Heart right ventricle (tissue), 16 donors: ENCODE data around the gene IL9R. TPM values are rescaled to one million over a fixed set of nuclear protein-coding genes. Genes with fewer than 3 reads are reported as not detected.
"Not testable (repeated sequence)": the region's sequence is repeated elsewhere in the genome, so short reads cannot be mapped to it uniquely, and the experiment has no call there.

Experiments used
- ATAC-seq, 8 donors: fragments of 200-7000 bp; cut with Tn5 transposase; one replicate each; pipeline ENCODE4 v1.9.1; 2020; ENCODE audit warnings: mild to moderate bottlenecking in 8 of 8, moderate library complexity in 8 of 8, moderate number of reproducible peaks in 1 of 8
- DNase-seq, 2 donors: peaks; one replicate each; pipeline ENCODE4 v3.0.0-alpha.2; 2020
- H3K27ac ChIP-seq, 10 donors: fragments of 200-600 bp; sonication (generic) in 2 of 10; one replicate each; pipeline versions ENCODE4 v1.5.0 to v1.8.0; 2020 to 2022; ENCODE audit warnings: mild to moderate bottlenecking in 3 of 10
- H3K27me3 ChIP-seq, 7 donors: fragments of 200-600 bp; one replicate each; pipeline ENCODE4 v1.8.0; 2021 to 2022; ENCODE audit warnings: mild to moderate bottlenecking in 2 of 7
- H3K36me3 ChIP-seq, 9 donors: fragments of 200-600 bp; sonication (generic) in 1 of 9; one replicate each; pipeline versions ENCODE4 v1.5.0 to v1.8.0; 2020 to 2022; ENCODE audit warnings: mild to moderate bottlenecking in 2 of 9
- H3K4me1 ChIP-seq, 9 donors: fragments of 200-600 bp; sonication (generic) in 1 of 9; one replicate each; pipeline versions ENCODE4 v1.5.0 to v1.8.0; 2020 to 2022; ENCODE audit warnings: mild to moderate bottlenecking in 4 of 9
- H3K4me3 ChIP-seq, 10 donors: fragments of 200-600 bp; sonication (generic) in 2 of 10; one replicate each; pipeline versions ENCODE4 v1.5.0 to v1.8.0; 2020 to 2022; ENCODE audit warnings: mild to moderate bottlenecking in 7 of 10, moderate library complexity in 2 of 10
- H3K9me3 ChIP-seq, 11 donors: fragments of 200-600 bp in 10 of 11; sonication (generic) in 2 of 11; one replicate each; pipeline versions ENCODE4 v1.5.0 to v1.8.0; 2013 to 2022; ENCODE audit warnings: mild to moderate bottlenecking in 2 of 11, control low read depth in 1 of 11, moderate library complexity in 1 of 11
- CTCF ChIP-seq, 9 donors: fragments of 200-600 bp; sonication (generic) in 2 of 9; IDR thresholded peaks; one replicate each; pipeline versions ENCODE4 v1.5.0 to v1.8.0; 2021 to 2022; ENCODE audit warnings: antibody characterized with exemption in 9 of 9, mild to moderate bottlenecking in 5 of 9, moderate library complexity in 1 of 9
- WGBS, 2 donors: extraction: QIAGEN DNeasy Blood & Tissue Kit; methylation state at CpG; one replicate each; pipeline ENCODE4 v1.1.7; 2013; ENCODE audit warnings: inconsistent platforms in 1 of 2; 5-methylcytosine and 5-hydroxymethylcytosine counted together
- intact Hi-C, 10 donors: fragments of 100-400 bp; cut with DNase I; formaldehyde crosslinking; loops; one replicate each; pipeline versions ENCODE4 v1.11.1 to v1.14.2; 2022
- polyA plus RNA-seq, 2 donors: library from polyadenylated mRNA; stranded (reverse); fragments of 200-250 nt; gene quantifications; one replicate each; pipeline ENCODE4 v1.2.3, GENCODE V29; 2013
- total RNA-seq, 10 donors: library from RNA; stranded (reverse); fragmentation: NEBNext Ultra II Directional in 3 of 10; extraction: Animal tissue kit (Norgen Biotek cat#: 25700) in 3 of 10; gene quantifications; one replicate each; pipeline versions ENCODE4 v1.2.1 to v1.2.4, GENCODE V29; 2021 to 2023
- donor health status: Arrhythmogenic right ventricular cardiomyopathy.
- donor health status: ischemic (EF 13 %, LVEDD 7.1; RV severe dilation, severe dysfunction).
- donor health status: healthy with polysubstance abuse.
- donor health status: DM: no; HTN: yes; CAD: no.
- donor health status: DM: no; HTN: no; CAD: no.
- donor health status: ischemic (EF 25% LVEDD 6.9; RV normal size, moderate dysfunction).
- donor health status: ischemic (EF 25% LVEDD 5.7; RV mildly dilated, moderate dysfunction).
- donor health status: healthy.
- donor health status: DM: yes; HTN: yes; CAD: no.
- donor health status: Ischemic cardiomyopathy.
- donor health status: ischemic (EF 35%, LVEDD 5.7; RV mildly dilated, moderate dysfunction).
- donor health status: nonischemic (EF 11% LVEDD 7.7; RV severe dilation, severe dysfunction).
- donor health status: DM: yes; HTN: yes; CAD: no.
- donor health status: PGD.
- donor health status: ischemic (EF 29% LVEDD 5.4; RV normal size, mild dysfunction).
- donor health status: nonischemic (EF 23%, LVEDD 6.1; RV moderate dilation, normal function).

Gene IL9R
- total and polyA plus RNA-seq, 12 donors: 0.15 to 0.32 TPM; not detected in 10

GRCh38 chrX:155998116-155998515, 620 bp downstream of the IL9R start:
- Histone ChIP-seq H3K36me3 (no peaks in the 10 kb centered on the region), H3K9me3 (no peaks in the 10 kb centered on the region), H3K4me1 (peaks cover 0 to 10% (median 0%) of the 10 kb centered on the region in 9 donors), H3K4me3 (no peak overlapping the region), H3K27me3 (no peaks in the 10 kb centered on the region), H3K27ac (no peak overlapping the region)
- intact Hi-C loops: no loop called here
- DNase-seq: no peak
- no peak for ATAC-seq
- whole genome bisulfite sequencing, 2 donors: 37 to 42% methylated on average over 1 of the region's 1 CpG
- TF ChIP-seq CTCF (IDR thresholded peaks at IDR 0.05): no peak

GRCh38 chrX:155998761-155999510, 1.4 kb downstream of the IL9R start:
- 70 to 72% methylated on average over 9 of the region's 9 CpGs for WGBS, 2 donors
- H3K4me3 ChIP-seq: no peak overlapping the region
- no peaks in the 10 kb centered on the region for H3K9me3 ChIP-seq
- DNase-seq (no peak), ATAC-seq (no peak)
- intact Hi-C loops: no loop called here
- H3K36me3 ChIP-seq: no peaks in the 10 kb centered on the region
- H3K27me3 ChIP-seq: no peaks in the 10 kb centered on the region
- TF ChIP-seq CTCF (IDR thresholded peaks at IDR 0.05): no peak
- H3K27ac ChIP-seq: no peak overlapping the region
- H3K4me1 ChIP-seq: peaks cover 0 to 10% (median 0%) of the 10 kb centered on the region in 9 donors

- 65 to 84% methylated on average over 9 of the region's 9 CpGs for WGBS, 2 donors
- intact Hi-C loops, DNase-seq: not testable (repeated sequence)
Measured at GRCh38 chrX:155999751-156000150, 2.3 kb downstream of the IL9R start.

GRCh38 chrX:156000361-156000926, 2.9 kb downstream of the IL9R start:
- intact Hi-C loops: no loop called here
- WGBS, 2 donors: 73 to 80% methylated on average over 5 of the region's 5 CpGs
- Histone ChIP-seq H3K4me3 (no peak overlapping the region), H3K27ac (no peak overlapping the region), H3K27me3 (no peaks in the 10 kb centered on the region), H3K4me1 (peaks cover 0 to 13% (median 0%) of the 10 kb centered on the region in 9 donors), H3K9me3 (no peaks in the 10 kb centered on the region), H3K36me3 (no peaks in the 10 kb centered on the region)
- DNase-seq (no peak), ATAC-seq (no peak)
- no peak for TF ChIP-seq CTCF (IDR thresholded peaks at IDR 0.05)

More at GRCh38 chrX:155999751-156000150, 2.3 kb downstream of the IL9R start:
- peaks cover 0 to 13% (median 0%) of the 10 kb centered on the region in 9 donors for H3K4me1 ChIP-seq
- H3K36me3 ChIP-seq, H3K27ac ChIP-seq, H3K9me3 ChIP-seq, ATAC-seq, H3K27me3 ChIP-seq, H3K4me3 ChIP-seq: not testable (repeated sequence)
